Neutrophil (primary cell): ENCODE data around the gene RFX4.

Source experiments
- H3K27ac ChIP-seq: fragments of 200-600 bp; sonication (generic); 2 replicates; pipeline ENCODE4 v1.5.1; 2016; ENCODE audit warnings: mild to moderate bottlenecking, moderate library complexity
- H3K27me3 ChIP-seq: fragments of 200-600 bp; sonication (generic); 2 replicates; pipeline ENCODE4 v1.6.0; 2016; ENCODE audit warnings: mild to moderate bottlenecking
- H3K36me3 ChIP-seq: fragments of 200-600 bp; sonication (generic); 2 replicates; pipeline ENCODE4 v1.5.1; 2017
- H3K4me1 ChIP-seq, 2 experiments: fragments of 200-600 bp in 1 of 2; sonication (generic) in 1 of 2; 1 replicate in 1 of 2; 2 replicates in 1 of 2; pipeline versions ENCODE4 v1.5.1 to v1.6.1; 2013 to 2016; ENCODE audit warnings: low read depth in 1 of 2, low read length in 1 of 2, mild to moderate bottlenecking in 1 of 2, moderate library complexity in 1 of 2; ENCODE audit not compliant: control insufficient read depth in 1 of 2, insufficient read depth in 1 of 2
- H3K4me3 ChIP-seq, 2 experiments: fragments of 200-600 bp in 1 of 2; sonication (generic) in 1 of 2; 1 replicate in 1 of 2; 2 replicates in 1 of 2; pipeline ENCODE4 v1.5.1; 2013 to 2016; ENCODE audit warnings: low read depth in 1 of 2, low read length in 1 of 2, mild to moderate bottlenecking in 1 of 2, moderate library complexity in 1 of 2
- H3K9me3 ChIP-seq: fragments of 200-600 bp; sonication (generic); 2 replicates; pipeline ENCODE4 v1.5.1; 2016
- TF ChIP-seq, protein P1 (sequence below): fragments of 200-600 bp; sonication (generic); IDR thresholded peaks from 2 replicates; pipeline ENCODE4 v1.5.1; 2016; ENCODE audit warnings: antibody characterized with exemption

The RFX4 gene

DNA sequence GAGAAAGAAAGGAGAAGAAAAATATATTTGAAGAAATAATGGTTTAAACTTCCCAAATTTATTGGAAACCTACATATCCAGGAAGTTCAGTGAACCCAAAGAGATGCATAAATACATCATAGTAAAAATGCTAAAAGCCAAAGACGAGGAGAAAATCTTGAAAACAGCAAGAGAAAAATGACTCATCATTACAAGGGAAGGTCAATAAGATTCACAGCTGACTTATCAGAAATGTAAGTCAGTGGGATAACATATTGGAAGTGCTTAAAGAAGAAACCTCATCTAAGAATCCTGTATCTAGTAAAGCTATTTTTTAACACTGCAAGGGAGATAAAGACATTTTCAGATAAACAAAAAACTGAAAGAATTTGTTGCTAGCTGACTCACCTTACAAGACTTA, 211.6 kb downstream of the RFX4 start:
- no peaks in the 10 kb centered on the region for H3K4me1 ChIP-seq
- no peaks in the 10 kb centered on the region for H3K9me3 ChIP-seq
- no peak overlapping the region for H3K27ac ChIP-seq

GRCh38 chr12:106801167-106801708, 218.4 kb downstream of the RFX4 start:
- Histone ChIP-seq H3K36me3 (peaks cover 4% of the 10 kb centered on the region), H3K4me1 (no peaks in the 10 kb centered on the region), H3K9me3 (no peaks in the 10 kb centered on the region), H3K27ac (no peak overlapping the region), H3K4me3 (no peak overlapping the region), H3K27me3 (no peaks in the 10 kb centered on the region)
- TF ChIP-seq, protein P1, sequence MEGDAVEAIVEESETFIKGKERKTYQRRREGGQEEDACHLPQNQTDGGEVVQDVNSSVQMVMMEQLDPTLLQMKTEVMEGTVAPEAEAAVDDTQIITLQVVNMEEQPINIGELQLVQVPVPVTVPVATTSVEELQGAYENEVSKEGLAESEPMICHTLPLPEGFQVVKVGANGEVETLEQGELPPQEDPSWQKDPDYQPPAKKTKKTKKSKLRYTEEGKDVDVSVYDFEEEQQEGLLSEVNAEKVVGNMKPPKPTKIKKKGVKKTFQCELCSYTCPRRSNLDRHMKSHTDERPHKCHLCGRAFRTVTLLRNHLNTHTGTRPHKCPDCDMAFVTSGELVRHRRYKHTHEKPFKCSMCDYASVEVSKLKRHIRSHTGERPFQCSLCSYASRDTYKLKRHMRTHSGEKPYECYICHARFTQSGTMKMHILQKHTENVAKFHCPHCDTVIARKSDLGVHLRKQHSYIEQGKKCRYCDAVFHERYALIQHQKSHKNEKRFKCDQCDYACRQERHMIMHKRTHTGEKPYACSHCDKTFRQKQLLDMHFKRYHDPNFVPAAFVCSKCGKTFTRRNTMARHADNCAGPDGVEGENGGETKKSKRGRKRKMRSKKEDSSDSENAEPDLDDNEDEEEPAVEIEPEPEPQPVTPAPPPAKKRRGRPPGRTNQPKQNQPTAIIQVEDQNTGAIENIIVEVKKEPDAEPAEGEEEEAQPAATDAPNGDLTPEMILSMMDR, result no peak

More for the DNA sequence above, 211.6 kb downstream of the RFX4 start:
- TF ChIP-seq, protein P1, result no peak
- peaks cover 6% of the 10 kb centered on the region for H3K36me3 ChIP-seq
- H3K4me3 ChIP-seq, result no peak overlapping the region
- H3K27me3 ChIP-seq, result no peaks in the 10 kb centered on the region

- Histone ChIP-seq H3K27ac (no peak overlapping the region), H3K36me3 (peaks cover 4% of the 10 kb centered on the region), H3K27me3 (no peaks in the 10 kb centered on the region), H3K4me3 (no peak overlapping the region), H3K4me1 (no peaks in the 10 kb centered on the region), H3K9me3 (no peaks in the 10 kb centered on the region)
- TF ChIP-seq, protein P1, result no peak
Measured at GRCh38 chr12:106801830-106802533, 219.2 kb downstream of the RFX4 start.

DNA sequence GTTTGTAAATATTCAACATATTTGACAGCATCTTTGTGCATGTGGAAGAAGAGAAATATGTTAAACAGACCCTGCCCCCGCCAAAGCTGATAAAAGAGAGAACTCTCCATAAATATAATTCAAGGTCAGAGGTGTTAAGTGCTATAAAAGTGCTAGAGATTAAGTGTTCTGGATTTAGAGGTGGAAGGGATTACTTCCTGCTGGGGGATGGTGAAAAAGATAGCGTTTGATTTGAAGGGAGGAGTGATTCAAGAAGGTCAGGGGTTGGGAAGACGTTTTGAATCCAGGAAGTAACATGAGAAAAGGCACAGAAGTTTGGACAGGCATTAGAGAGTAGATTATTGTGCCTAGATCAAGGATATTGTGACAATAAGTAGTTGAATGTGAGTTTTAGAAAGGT, 221.9 kb downstream of the RFX4 start:
- no peaks in the 10 kb centered on the region for H3K4me1 ChIP-seq
- TF ChIP-seq, protein P1, result no peak
- no peaks in the 10 kb centered on the region for H3K9me3 ChIP-seq
- no peaks in the 10 kb centered on the region for H3K27me3 ChIP-seq
- H3K36me3 ChIP-seq, result peaks cover 4% of the 10 kb centered on the region
- no peak overlapping the region for H3K27ac ChIP-seq
- H3K4me3 ChIP-seq, result no peak overlapping the region
